Gastrocnemius medialis (tissue), 4 donors: ENCODE results near the gene THOC3.
"Not testable (repeated sequence)": the region's sequence is repeated elsewhere in the genome, so short reads cannot be mapped to it uniquely, and the experiment has no call there.

ENCODE experiments used
- CTCF ChIP-seq, 5 experiments: fragments of 450-650 bp in 3 of 5; fragments of 200-600 bp in 2 of 5; sonication (generic) in 2 of 5; IDR thresholded peaks in 4 of 5; conservative IDR thresholded peaks in 1 of 5; 1 replicate in 4 of 5; 2 replicates in 1 of 5; pipeline ENCODE4 v1.5.1; 2016 to 2019; ENCODE audit warnings: antibody characterized with exemption in 5 of 5, mild to moderate bottlenecking in 3 of 5, moderate library complexity in 3 of 5
- POLR2A ChIP-seq, 2 donors: fragments of 450-650 bp; IDR thresholded peaks; one replicate each; pipeline ENCODE4 v1.6.1; 2017; ENCODE audit warnings: antibody characterized with exemption in 2 of 2, mild to moderate bottlenecking in 2 of 2, moderate library complexity in 2 of 2

- TF ChIP-seq CTCF (IDR thresholded peaks at IDR 0.05 in 4 of 5, conservative IDR thresholded peaks at IDR 0.05 in 1 of 5); POLR2A (IDR thresholded peaks at IDR 0.05): not testable (repeated sequence)
These were observed 266 bp upstream of the THOC3 start for GRCh38 chr5:175968381-175968780.
